MM.1S (cell line): ENCODE measurements around the gene KIAA0513.

Source experiments
- DNase-seq: peaks from one replicate; pipeline ENCODE4 v3.0.0-alpha.2; 2015
- H2AFZ ChIP-seq: fragments of 300-600 bp; sonication (generic); 2 replicates; pipeline ENCODE4 v1.6.0; 2016; ENCODE audit warnings: antibody characterized with exemption, low read length
- H3F3A ChIP-seq: fragments of 300-600 bp; sonication (generic); 2 replicates; pipeline ENCODE4 v1.6.1; 2016; ENCODE audit warnings: mild to moderate bottlenecking, antibody characterized with exemption, low read length, moderate library complexity, mixed read lengths; ENCODE audit not compliant: insufficient read depth
- H3K27ac ChIP-seq: fragments of 300-600 bp; sonication (generic); 2 replicates; pipeline ENCODE4 v1.5.1; 2016; ENCODE audit warnings: mild to moderate bottlenecking, low read length
- H3K27me3 ChIP-seq: fragments of 300-600 bp; sonication (generic); replicated peaks from 2 replicates; pipeline ENCODE4 v1.6.0; 2016; ENCODE audit warnings: low read length; ENCODE audit not compliant: insufficient read depth
- H3K36me3 ChIP-seq: fragments of 300-600 bp; sonication (generic); replicated peaks from 2 replicates; pipeline ENCODE4 v1.6.1; 2016; ENCODE audit warnings: mild to moderate bottlenecking, low read length, mixed read lengths; ENCODE audit not compliant: insufficient read depth
- H3K4me1 ChIP-seq: fragments of 300-600 bp; sonication (generic); 2 replicates; pipeline ENCODE4 v1.6.1; 2016; ENCODE audit warnings: low read length, mixed read lengths
- H3K4me2 ChIP-seq: fragments of 300-600 bp; sonication (generic); 2 replicates; pipeline ENCODE4 v1.6.0; 2016; ENCODE audit warnings: low read depth, low read length
- H3K4me3 ChIP-seq: fragments of 300-600 bp; sonication (generic); 2 replicates; pipeline ENCODE4 v1.5.1; 2016; ENCODE audit warnings: low read length, mixed read lengths
- H3K79me2 ChIP-seq: fragments of 300-600 bp; sonication (generic); 2 replicates; pipeline ENCODE4 v1.6.1; 2016; ENCODE audit warnings: mixed run types, low read length, mixed read lengths
- H3K9ac ChIP-seq: fragments of 300-600 bp; sonication (generic); 2 replicates; pipeline ENCODE4 v1.6.1; 2016; ENCODE audit warnings: low read length, mixed read lengths
- H3K9me2 ChIP-seq: fragments of 300-600 bp; sonication (generic); replicated peaks from 2 replicates; pipeline ENCODE4 v1.6.1; 2016; ENCODE audit warnings: mild to moderate bottlenecking, low read length, mixed read lengths; ENCODE audit not compliant: insufficient read depth
- H3K9me3 ChIP-seq: fragments of 300-600 bp; sonication (generic); replicated peaks from 2 replicates; pipeline ENCODE4 v1.6.1; 2016; ENCODE audit warnings: mild to moderate bottlenecking, low read length, mixed read lengths; ENCODE audit not compliant: insufficient read depth
- H4K20me1 ChIP-seq: fragments of 300-600 bp; sonication (generic); 2 replicates; pipeline ENCODE4 v1.6.1; 2016; ENCODE audit warnings: mild to moderate bottlenecking, low read length, moderate library complexity, mixed read lengths; ENCODE audit not compliant: insufficient read depth
- EZH2 ChIP-seq: fragments of 300-600 bp; sonication (generic); optimal IDR thresholded peaks from 2 replicates; pipeline ENCODE3; 2017; ENCODE audit warnings: low read depth, mild to moderate bottlenecking, antibody characterized with exemption, low read length, mixed read lengths
- EZH2phosphoT487 ChIP-seq: fragments of 300-600 bp; sonication (generic); IDR thresholded peaks from 2 replicates; pipeline ENCODE4 v1.6.1; 2018; ENCODE audit warnings: antibody characterized with exemption, low read length
- TF ChIP-seq, protein P1 (sequence below): fragments of 300-600 bp; sonication (generic); IDR thresholded peaks from 2 replicates; pipeline ENCODE4 v1.5.1; 2016; ENCODE audit warnings: antibody characterized with exemption, low read length, mixed read lengths

Gene KIAA0513

DNA sequence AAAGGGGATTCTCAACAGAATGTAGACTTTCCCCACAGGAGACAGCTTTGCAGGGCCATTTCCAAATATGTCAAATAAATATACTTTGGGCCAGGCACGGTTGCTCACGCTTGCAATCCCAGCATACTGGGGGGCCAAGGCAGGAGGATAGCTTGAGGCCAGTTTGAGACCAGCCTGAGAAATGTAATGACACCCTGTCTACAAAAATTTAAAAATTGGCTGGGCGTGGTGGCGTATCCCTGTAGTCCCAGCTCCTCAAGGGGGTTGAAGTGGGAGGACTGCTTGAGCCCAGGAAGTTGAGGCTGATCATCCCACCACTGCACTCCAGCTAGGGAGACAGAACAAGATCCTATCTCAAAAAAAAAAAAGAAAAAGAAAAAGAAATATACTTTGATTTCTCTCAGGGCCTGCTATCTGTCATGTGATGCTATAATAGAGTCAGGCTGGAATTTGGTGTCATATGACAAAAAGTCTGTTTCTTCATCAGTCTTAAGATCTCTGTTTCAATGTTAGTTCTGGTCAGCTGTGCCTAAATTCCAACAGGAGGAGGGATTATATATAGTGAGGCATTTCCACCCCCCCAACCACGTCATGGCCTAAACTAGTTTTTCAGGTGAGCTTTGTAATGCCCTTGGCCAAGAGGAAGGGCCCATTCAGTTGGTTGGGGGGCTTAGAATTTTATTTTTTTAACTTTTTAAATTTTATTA is 12.0 kb upstream of the KIAA0513 start:
- no peaks in the 10 kb centered on the region for H3K36me3 ChIP-seq
- H3K27ac ChIP-seq, result no peak overlapping the region
- H3K27me3 ChIP-seq, result no peaks in the 10 kb centered on the region
- no peak overlapping the region for H3K9ac ChIP-seq
- no peaks in the 10 kb centered on the region for H3K9me3 ChIP-seq
- peaks cover 3% of the 10 kb centered on the region for H3K79me2 ChIP-seq
- H2AFZ ChIP-seq, result no peak overlapping the region
- TF ChIP-seq, protein P1, sequence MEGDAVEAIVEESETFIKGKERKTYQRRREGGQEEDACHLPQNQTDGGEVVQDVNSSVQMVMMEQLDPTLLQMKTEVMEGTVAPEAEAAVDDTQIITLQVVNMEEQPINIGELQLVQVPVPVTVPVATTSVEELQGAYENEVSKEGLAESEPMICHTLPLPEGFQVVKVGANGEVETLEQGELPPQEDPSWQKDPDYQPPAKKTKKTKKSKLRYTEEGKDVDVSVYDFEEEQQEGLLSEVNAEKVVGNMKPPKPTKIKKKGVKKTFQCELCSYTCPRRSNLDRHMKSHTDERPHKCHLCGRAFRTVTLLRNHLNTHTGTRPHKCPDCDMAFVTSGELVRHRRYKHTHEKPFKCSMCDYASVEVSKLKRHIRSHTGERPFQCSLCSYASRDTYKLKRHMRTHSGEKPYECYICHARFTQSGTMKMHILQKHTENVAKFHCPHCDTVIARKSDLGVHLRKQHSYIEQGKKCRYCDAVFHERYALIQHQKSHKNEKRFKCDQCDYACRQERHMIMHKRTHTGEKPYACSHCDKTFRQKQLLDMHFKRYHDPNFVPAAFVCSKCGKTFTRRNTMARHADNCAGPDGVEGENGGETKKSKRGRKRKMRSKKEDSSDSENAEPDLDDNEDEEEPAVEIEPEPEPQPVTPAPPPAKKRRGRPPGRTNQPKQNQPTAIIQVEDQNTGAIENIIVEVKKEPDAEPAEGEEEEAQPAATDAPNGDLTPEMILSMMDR, result no peak
- TF ChIP-seq EZH2phosphoT487, result no peak
- no peak for TF ChIP-seq EZH2
- peaks cover 26% of the 10 kb centered on the region for H3K4me1 ChIP-seq
- no peaks in the 10 kb centered on the region for H3K9me2 ChIP-seq
- H3K4me3 ChIP-seq, result no peak overlapping the region
- no peak for DNase-seq
- H4K20me1 ChIP-seq, result no peaks in the 10 kb centered on the region
- no peak overlapping the region for H3K4me2 ChIP-seq
- peaks cover 16% of the 10 kb centered on the region; the same call in 1 of the 2 replicates for H3F3A ChIP-seq

DNA sequence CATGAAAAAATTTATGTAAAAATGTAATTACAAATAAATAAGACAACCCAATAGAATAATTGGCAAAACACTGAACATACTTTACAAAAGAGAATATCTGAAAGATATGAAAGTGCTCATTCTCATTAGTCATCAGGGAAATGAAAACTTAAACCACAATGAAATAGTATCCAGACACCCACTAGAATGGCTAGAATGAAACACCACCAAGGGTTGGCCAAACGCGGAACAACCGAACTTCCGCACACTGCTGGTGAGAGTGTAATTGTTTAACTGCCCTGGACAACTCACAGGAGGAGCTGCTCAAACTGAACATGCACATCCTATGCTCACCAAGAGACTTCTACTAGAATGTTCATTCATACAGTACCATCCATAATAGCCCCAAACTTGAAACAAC is 10.4 kb upstream of the KIAA0513 start:
- Histone ChIP-seq H3K4me1 (peaks cover 26% of the 10 kb centered on the region), H3F3A (peaks cover 16% of the 10 kb centered on the region; the same call in 1 of the 2 replicates), H3K4me2 (peak overlapping the region; percentile 18; the same call in 1 of the 2 replicates), H2AFZ (no peak overlapping the region), H4K20me1 (no peaks in the 10 kb centered on the region), H3K27me3 (no peaks in the 10 kb centered on the region), H3K79me2 (no peaks in the 10 kb centered on the region), H3K4me3 (no peak overlapping the region), H3K27ac (no peak overlapping the region), H3K9me2 (no peaks in the 10 kb centered on the region), H3K9me3 (no peaks in the 10 kb centered on the region), H3K9ac (no peak overlapping the region), H3K36me3 (no peaks in the 10 kb centered on the region)
- DNase-seq, result peak; percentile 55
- TF ChIP-seq EZH2phosphoT487 (no peak), EZH2 (no peak)
- TF ChIP-seq, protein P1, result no peak

DNA sequence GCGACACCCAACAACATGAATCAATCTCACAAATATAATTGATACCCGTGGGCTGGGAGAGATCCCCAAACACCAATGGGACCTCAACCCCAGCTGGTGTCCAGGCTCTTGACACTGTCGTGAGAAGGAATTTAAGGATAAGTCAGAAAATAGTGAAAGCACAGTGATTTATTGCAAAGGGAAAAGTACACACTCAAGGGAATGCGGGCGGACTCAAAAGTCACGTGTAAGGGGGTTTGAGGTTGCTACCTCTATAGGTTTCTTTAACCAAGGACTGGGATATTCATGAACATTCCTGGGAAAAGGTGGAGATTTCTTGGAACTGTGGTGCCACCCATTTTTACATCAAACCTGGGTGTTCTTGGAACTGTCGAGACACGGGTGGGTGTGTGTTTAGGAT is 10.0 kb upstream of the KIAA0513 start:
- no peak overlapping the region for H3K27ac ChIP-seq
- H3K4me3 ChIP-seq, result no peak overlapping the region
- H4K20me1 ChIP-seq, result no peaks in the 10 kb centered on the region
- no peaks in the 10 kb centered on the region for H3K9me2 ChIP-seq
- TF ChIP-seq EZH2, result no peak
- no peak for TF ChIP-seq EZH2phosphoT487
- TF ChIP-seq, protein P1, result no peak
- no peaks in the 10 kb centered on the region for H3K79me2 ChIP-seq
- H3K27me3 ChIP-seq, result no peaks in the 10 kb centered on the region
- no peak overlapping the region for H3K9ac ChIP-seq
- peaks cover 16% of the 10 kb centered on the region; the same call in 1 of the 2 replicates for H3F3A ChIP-seq
- H3K9me3 ChIP-seq, result no peaks in the 10 kb centered on the region
- no peak overlapping the region for H2AFZ ChIP-seq
- H3K4me1 ChIP-seq, result peaks cover 26% of the 10 kb centered on the region
- DNase-seq, result no peak
- peak overlapping the region; percentile 18; the same call in 1 of the 2 replicates for H3K4me2 ChIP-seq
- H3K36me3 ChIP-seq, result no peaks in the 10 kb centered on the region
